Measurements from ENCODE around the gene CDPF1.
A peak's percentile ranks its signal among the peaks of the same experiment; 100 is the strongest.

CDPF1 gene

DNA sequence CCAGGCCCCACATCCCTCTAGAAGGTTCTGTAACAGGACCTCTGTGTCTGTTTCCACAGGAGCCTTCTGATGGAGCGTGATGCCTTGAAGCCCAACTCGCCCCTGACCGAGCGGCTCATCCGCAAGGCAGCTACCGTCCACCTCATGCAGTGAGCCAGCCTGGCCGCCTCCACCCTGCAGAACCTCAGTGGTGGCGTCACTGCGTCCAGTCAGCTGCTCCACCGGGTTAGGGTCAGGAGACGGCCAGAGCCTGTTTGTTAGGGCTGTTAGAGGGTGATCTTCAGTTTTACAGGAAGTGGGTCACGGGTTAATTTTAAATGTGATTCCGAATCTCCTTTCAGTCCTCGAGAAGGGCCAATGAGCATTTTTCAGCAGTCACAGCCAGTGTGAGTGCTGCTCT is 42.6 kb upstream of the CDPF1 start:
- Histone ChIP-seq H3K27ac (peak overlapping the region; percentile 91), H3K36me3 (ENCODE audit: insufficient read depth, low read length) (no peaks in the 10 kb centered on the region), H3K9ac (ENCODE audit: insufficient read length) (no peak overlapping the region), H3K9me3 (ENCODE audit: low read depth, low read length) (no peaks in the 10 kb centered on the region), H3K4me3 (no peak overlapping the region)
- DNase-seq (ENCODE audit: low read depth, low spot score) = no peak
- TF ChIP-seq POLR2AphosphoS5 (IDR thresholded peaks at IDR 0.05; ENCODE audit: borderline replicate concordance, low read depth, low read length) (no peak), FOXP2 (optimal IDR thresholded peaks at IDR 0.05; ENCODE audit: control extremely low read depth, extremely low read length, insufficient read depth) (no peak), EZH2 (IDR thresholded peaks at IDR 0.05) (no peak)

GRCh38 chr22:46292173-46292572 is 42.1 kb upstream of the CDPF1 start:
- no peak for DNase-seq (ENCODE audit: low read depth, low spot score)
- no peaks in the 10 kb centered on the region for H3K9me3 ChIP-seq (ENCODE audit: low read depth, low read length)
- H3K9ac ChIP-seq (ENCODE audit: insufficient read length) = no peak overlapping the region
- TF ChIP-seq POLR2AphosphoS5 (IDR thresholded peaks at IDR 0.05; ENCODE audit: borderline replicate concordance, low read depth, low read length) (no peak), EZH2 (IDR thresholded peaks at IDR 0.05) (no peak), FOXP2 (optimal IDR thresholded peaks at IDR 0.05; ENCODE audit: control extremely low read depth, extremely low read length, insufficient read depth) (no peak)
- H3K4me3 ChIP-seq = no peak overlapping the region
- H3K27ac ChIP-seq = no peak overlapping the region
- H3K36me3 ChIP-seq (ENCODE audit: insufficient read depth, low read length) = no peaks in the 10 kb centered on the region

- no peak overlapping the region for H3K9ac ChIP-seq (ENCODE audit: insufficient read length)
These were observed 41.0 kb upstream of the CDPF1 start for GRCh38 chr22:46290843-46291785.

DNA sequence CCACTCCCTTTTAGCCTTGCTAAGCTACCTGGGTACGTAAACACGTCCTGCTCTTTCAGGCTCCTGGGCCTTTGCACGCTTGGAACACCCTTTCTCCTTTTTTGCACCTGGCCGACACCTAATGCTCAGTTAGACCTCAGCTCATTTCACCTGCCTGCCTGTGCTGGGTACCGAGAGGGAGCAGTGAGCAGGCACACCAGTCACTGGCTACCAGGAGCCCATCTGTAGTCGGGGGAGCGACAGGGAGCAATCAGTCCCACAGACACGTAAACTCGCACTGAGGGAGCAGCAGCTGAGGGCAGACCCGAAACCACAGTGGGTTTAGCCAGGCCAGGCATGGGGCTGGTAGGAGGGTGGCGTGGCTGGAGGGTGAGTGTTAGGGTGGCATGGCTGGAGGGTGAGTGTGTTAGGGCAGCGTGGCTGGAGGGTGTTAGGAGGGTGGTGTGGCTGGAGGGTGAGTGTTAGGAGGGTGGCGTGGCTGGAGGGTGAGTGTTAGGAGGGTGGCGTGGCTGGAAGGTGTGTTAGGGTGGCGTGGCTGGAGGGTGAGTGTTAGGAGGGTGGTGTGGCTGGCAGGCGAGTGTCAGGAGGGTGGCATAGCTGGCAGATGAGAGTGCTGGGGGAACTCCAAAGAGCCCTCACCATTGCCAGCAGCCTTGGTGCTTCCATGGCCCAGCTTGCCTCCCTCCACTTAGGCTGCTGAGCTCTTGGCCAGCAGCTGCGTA is 40.2 kb upstream of the CDPF1 start:
- no peak for DNase-seq (ENCODE audit: low read depth, low spot score)
- H3K4me3 ChIP-seq = no peak overlapping the region
- TF ChIP-seq EZH2 (IDR thresholded peaks at IDR 0.05) (no peak), POLR2AphosphoS5 (IDR thresholded peaks at IDR 0.05; ENCODE audit: borderline replicate concordance, low read depth, low read length) (no peak), FOXP2 (optimal IDR thresholded peaks at IDR 0.05; ENCODE audit: control extremely low read depth, extremely low read length, insufficient read depth) (no peak)
- H3K9ac ChIP-seq (ENCODE audit: insufficient read length) = no peak overlapping the region
- no peaks in the 10 kb centered on the region for H3K9me3 ChIP-seq (ENCODE audit: low read depth, low read length)
- H3K27ac ChIP-seq = no peak overlapping the region
- H3K36me3 ChIP-seq (ENCODE audit: insufficient read depth, low read length) = no peaks in the 10 kb centered on the region

More at GRCh38 chr22:46290843-46291785, 41.0 kb upstream of the CDPF1 start:
- H3K9me3 ChIP-seq (ENCODE audit: low read depth, low read length) = no peaks in the 10 kb centered on the region
- TF ChIP-seq POLR2AphosphoS5 (IDR thresholded peaks at IDR 0.05; ENCODE audit: borderline replicate concordance, low read depth, low read length) = no peak
- TF ChIP-seq FOXP2 (optimal IDR thresholded peaks at IDR 0.05; ENCODE audit: control extremely low read depth, extremely low read length, insufficient read depth) = no peak
- no peak for TF ChIP-seq EZH2 (IDR thresholded peaks at IDR 0.05)
- no peak for DNase-seq (ENCODE audit: low read depth, low spot score)
- no peak overlapping the region for H3K27ac ChIP-seq
- no peak overlapping the region for H3K4me3 ChIP-seq
- no peaks in the 10 kb centered on the region for H3K36me3 ChIP-seq (ENCODE audit: insufficient read depth, low read length)

DNA sequence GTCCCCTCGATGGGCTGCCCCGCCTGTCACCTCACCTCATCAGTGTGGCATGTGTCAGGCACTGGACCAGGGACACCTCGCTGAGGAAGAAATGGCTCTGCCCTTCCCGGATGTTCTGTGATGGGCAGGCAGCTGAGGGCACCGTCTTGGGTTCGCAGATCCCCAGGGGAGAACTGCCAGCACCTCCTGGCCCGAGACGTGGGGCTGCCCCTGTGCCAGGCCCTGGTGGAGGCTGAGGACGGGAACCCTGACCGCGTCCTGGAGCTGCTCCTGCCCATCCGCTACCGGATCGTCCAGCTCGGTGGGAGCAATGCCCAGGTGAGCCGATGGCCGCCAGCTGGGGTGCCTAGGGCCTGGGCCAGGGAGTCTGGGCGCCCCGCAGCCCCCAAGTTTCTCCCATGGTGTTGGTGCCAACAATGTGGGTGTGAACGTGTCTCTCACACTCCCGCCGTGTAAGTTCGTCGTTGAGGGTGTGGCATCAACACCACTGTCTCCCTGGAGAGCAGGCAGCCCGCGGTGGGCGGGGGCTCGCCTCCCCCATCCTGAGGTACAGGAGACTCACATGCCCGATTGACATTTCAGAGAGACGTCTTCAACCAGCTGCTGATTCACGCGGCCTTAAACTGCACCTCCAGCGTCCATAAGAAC is 39.3 kb upstream of the CDPF1 start:
- TF ChIP-seq FOXP2 (optimal IDR thresholded peaks at IDR 0.05; ENCODE audit: control extremely low read depth, extremely low read length, insufficient read depth) (no peak), POLR2AphosphoS5 (IDR thresholded peaks at IDR 0.05; ENCODE audit: borderline replicate concordance, low read depth, low read length) (no peak), EZH2 (IDR thresholded peaks at IDR 0.05) (no peak)

DNA sequence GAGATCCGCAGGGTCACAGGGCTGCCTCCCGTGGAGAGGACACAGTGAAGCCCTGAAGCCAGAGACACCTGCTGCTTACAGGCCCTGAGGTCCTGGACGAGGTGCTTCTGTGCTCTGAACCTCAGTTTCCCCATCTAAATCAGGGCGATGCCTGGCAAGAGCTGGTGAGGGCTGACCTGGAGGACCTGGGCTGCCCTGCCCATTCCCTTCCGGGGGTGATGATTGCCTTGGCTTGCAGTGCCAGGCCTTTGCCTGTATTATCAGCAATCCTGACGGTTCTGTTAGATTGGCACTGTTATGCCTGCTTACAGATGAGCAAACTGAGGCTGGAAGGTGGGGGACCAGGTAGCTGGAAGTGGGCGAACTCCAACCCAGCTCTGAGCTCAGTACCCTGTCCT is 38.8 kb upstream of the CDPF1 start:
- H3K27ac ChIP-seq = no peak overlapping the region
- TF ChIP-seq FOXP2 (optimal IDR thresholded peaks at IDR 0.05; ENCODE audit: control extremely low read depth, extremely low read length, insufficient read depth) (no peak), EZH2 (IDR thresholded peaks at IDR 0.05) (no peak), POLR2AphosphoS5 (IDR thresholded peaks at IDR 0.05; ENCODE audit: borderline replicate concordance, low read depth, low read length) (no peak)
- H3K9ac ChIP-seq (ENCODE audit: insufficient read length) = no peak overlapping the region
- H3K36me3 ChIP-seq (ENCODE audit: insufficient read depth, low read length) = no peaks in the 10 kb centered on the region
- DNase-seq (ENCODE audit: low read depth, low spot score) = no peak
- H3K4me3 ChIP-seq = no peak overlapping the region
- no peaks in the 10 kb centered on the region for H3K9me3 ChIP-seq (ENCODE audit: low read depth, low read length)

More for the DNA sequence above, 39.3 kb upstream of the CDPF1 start:
- Histone ChIP-seq H3K27ac (no peak overlapping the region), H3K36me3 (ENCODE audit: insufficient read depth, low read length) (no peaks in the 10 kb centered on the region), H3K9ac (ENCODE audit: insufficient read length) (no peak overlapping the region), H3K9me3 (ENCODE audit: low read depth, low read length) (no peaks in the 10 kb centered on the region), H3K4me3 (no peak overlapping the region)
- DNase-seq (ENCODE audit: low read depth, low spot score) = no peak

GRCh38 chr22:46287873-46288751 is 38.0 kb upstream of the CDPF1 start:
- Histone ChIP-seq H3K9me3 (ENCODE audit: low read depth, low read length) (no peaks in the 10 kb centered on the region), H3K9ac (ENCODE audit: insufficient read length) (no peak overlapping the region), H3K4me3 (no peak overlapping the region), H3K27ac (no peak overlapping the region), H3K36me3 (ENCODE audit: insufficient read depth, low read length) (no peaks in the 10 kb centered on the region)
- no peak for TF ChIP-seq POLR2AphosphoS5 (IDR thresholded peaks at IDR 0.05; ENCODE audit: borderline replicate concordance, low read depth, low read length)
- TF ChIP-seq FOXP2 (optimal IDR thresholded peaks at IDR 0.05; ENCODE audit: control extremely low read depth, extremely low read length, insufficient read depth) = no peak
- no peak for TF ChIP-seq EZH2 (IDR thresholded peaks at IDR 0.05)
- no peak for DNase-seq (ENCODE audit: low read depth, low spot score)
